GM18861 (cell line): Measurements from ENCODE around the gene ARL2BP.
"Not testable (repeated sequence)": the region's sequence is repeated elsewhere in the genome, so short reads cannot be mapped to it uniquely, and the experiment has no call there.

ENCODE experiments used
- ATAC-seq: cut with Tn5 transposase; IDR thresholded peaks from one replicate; pipeline ENCODE4 v1.9.1; 2021; ENCODE audit not compliant: unreplicated experiment

ARL2BP gene

DNA sequence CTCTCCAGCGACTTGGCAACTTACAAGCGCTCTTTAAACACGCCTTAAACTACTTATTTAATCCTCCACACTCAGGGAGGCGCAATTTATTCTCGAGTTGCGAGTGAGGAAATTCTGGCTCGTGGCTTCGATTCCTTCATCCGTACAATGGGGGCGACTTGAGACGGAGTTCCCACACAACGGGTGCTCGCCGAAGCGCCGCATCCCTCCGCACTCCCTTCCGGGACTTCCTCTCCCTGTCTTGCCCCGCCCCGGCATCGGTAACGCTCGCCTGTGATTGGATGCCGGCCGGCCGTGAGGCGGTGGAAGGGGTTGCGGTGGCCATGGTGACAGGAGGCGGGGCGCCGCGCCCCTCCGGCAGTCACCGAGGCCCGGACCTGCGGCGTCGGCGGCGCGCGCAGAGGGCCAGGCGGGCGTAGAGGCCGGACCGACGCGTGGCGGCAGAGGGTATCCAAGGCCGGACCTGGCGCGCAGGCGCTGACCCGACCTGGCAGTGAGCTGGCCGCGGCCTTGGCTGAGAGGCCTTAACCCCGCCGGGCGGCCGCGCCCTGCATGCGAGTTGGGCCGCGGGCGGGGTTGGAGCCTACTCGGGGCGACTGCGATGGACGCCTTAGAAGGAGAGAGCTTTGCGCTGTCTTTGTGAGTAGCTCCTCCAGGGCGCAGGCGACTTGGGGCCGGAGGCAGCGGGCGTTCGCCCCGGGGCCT is at the start of gene ARL2BP:
Gene ARL2BP, plus strand, starts transcription at position 493 of the 705 bp plus-strand sequence. Its CDS starts 109 bp downstream, at position 602.
- peak; percentile 88 for ATAC-seq

- no peak for ATAC-seq
Observed at GRCh38 chr16:57196286-57196685, 48.8 kb upstream of the ARL2BP start.

GRCh38 chr16:57196753-57197152 is 48.3 kb upstream of the ARL2BP start:
- ATAC-seq: no peak

DNA sequence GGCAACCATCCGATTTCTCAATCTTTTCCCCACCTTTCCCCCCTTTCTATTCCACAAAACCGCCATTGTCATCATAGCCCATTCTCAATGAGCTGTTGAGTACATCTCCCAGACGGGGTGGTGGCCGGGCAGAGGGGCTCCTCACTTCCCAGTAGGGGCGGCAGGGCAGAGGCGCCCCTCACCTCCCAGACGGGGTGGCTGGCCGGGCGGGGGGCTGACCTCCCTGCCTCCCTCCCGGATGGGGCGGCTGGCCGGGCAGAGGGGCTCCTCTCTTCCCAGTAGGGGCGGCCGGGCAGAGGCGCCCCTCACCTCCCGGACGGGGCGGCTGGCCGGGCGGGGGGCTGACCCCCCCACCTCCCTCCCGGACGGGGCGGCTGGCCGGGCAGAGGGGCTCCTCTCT is 44.7 kb upstream of the ARL2BP start:
- ATAC-seq: not testable (repeated sequence)

- not testable (repeated sequence) for ATAC-seq
Observed at GRCh38 chr16:57200926-57201325, 44.1 kb upstream of the ARL2BP start.

DNA sequence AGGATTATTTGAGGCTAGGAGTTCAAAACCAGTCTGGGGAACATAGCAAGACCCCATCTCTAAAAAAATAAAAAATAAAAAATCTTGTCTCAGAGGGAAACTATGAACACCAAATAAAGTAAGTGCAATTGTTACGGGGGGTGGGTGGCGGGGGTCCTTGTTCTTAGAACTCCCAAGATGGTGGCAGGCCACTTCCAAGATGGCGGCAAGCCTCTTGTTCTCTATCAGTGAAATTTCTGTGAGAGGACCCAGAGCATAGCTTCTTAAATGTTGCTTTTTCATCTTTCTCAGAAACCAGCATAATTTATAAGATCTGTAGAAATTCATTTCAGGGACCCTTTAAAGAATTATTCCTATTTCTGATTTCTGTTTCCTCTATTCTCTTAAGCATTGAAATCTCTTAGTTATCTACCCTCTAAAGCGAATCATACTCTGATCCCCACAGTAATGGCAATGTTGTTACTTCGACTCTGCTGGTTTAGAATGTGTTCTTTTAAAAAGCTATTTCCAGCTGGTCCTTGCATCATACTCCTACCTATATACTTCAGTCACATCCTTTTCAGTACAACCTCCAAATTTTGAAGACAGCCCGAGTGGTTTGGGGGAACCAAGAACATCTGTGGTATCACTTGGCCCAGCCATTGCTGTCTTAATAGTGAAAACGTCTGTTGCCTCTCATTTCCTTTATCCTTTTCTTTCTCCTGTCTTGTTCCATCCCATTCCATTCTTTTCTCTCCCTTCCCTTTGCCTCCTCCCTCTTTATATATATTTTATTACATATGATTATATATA is 42.8 kb upstream of the ARL2BP start:
- no peak for ATAC-seq

DNA sequence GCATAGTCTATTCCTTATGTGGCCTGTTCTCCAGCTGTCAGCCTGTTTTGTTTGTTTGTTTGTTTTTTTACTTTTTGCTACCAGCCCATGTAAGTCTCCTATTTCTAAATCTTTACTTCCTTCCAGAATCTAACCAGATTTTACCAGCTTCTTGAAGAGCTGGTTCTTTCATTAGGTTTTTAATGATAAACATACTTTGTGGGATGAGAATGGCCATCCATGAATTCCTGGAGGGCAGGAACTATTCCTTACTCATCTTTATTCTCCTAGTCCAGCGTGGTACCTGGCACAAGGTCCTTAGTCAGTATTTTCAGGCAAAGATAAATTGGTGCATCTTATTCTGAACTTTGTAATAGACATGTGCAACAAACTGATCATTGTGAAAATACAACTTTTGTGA is 41.6 kb upstream of the ARL2BP start:
- no peak for ATAC-seq

GRCh38 chr16:57204675-57205074 is 40.4 kb upstream of the ARL2BP start:
- ATAC-seq: no peak

DNA sequence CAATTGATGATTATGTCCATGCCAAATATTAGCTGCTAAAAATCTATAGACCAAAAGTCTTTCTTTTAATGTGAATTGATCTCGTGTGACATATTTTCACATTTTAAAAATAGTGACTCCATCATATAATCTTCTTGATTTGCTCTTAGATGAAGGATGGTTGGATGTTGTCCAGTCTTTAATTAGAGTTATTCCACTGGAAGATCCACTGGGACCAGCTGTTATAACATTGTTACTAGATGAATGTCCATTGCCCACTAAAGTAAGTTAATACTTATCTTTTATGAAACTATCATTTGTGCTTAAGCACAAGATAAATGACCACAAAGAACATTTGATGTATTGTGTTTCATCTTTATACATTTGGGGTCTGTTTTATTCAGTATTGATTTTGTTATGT is 36.1 kb upstream of the ARL2BP start:
- no peak for ATAC-seq

DNA sequence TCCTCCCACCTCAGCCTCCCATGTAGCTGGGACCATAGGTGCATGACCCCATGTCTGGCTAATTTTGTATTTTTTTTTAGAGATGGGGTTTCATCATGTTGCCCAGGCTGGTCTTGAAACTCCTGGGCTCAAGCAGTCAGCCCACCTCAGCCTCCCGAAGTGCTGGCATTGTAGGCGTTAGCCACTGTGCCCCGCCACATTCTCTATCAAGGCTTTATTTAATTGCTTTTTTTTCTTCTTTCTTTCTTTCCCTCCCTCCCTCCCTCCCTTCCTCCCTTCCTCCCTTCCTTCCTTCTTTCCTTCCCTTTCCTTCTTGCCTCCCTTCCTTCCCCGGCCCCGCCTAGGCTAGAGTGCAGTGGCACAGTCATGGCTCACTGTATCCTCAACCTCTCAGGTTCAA is 35.3 kb upstream of the ARL2BP start:
- no peak for ATAC-seq

- ATAC-seq: no peak
Observed at GRCh38 chr16:57213462-57213861, 31.6 kb upstream of the ARL2BP start.

GRCh38 chr16:57216968-57217367 is 28.1 kb upstream of the ARL2BP start:
- no peak for ATAC-seq

- ATAC-seq: no peak
Observed at GRCh38 chr16:57223057-57223456, 22.0 kb upstream of the ARL2BP start.

GRCh38 chr16:57224651-57225335 is 20.3 kb upstream of the ARL2BP start:
- ATAC-seq: no peak

- ATAC-seq: no peak
Observed at GRCh38 chr16:57225978-57226377, 19.1 kb upstream of the ARL2BP start.

DNA sequence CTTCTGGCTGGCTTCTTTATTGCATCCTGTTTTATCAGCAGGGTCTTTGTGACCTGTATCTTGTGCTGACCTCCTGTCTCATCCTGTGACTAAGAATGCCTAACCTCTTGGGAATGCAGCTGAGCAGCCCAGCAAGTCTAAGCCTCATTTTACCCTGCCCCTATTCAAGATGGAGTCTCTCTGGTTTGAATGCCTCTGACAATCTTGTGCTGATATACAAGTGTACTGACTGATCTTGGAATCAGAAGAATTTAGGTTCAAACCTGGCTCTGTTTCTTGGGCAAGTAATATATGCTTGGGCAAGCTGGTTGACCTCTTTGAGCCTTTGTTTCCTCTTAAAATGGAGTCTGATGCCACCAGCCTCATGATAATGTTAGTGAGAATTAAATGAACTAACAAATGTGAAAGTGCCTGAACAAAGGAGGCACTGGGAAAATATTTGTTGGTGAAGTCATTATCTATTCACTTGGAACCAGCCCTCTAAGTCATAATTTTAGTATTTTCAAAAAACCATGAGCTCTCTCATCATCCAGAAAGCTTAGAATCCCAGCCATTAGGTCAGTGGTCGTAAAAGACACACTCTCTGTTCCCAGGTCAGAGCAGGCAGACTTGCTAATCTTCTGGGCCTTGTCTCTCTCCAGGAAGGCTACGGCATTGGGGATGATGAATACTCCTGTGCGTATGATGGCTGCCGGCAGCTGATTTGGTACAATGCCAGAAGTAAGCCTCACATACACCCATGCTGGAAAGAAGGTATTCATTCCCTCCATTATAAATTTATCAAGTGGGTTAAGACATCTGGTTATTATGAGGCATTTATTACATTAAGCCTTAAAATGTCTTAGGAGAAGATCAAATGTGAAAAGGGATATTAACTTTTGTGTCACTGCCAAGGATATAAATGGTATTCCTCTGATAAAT is 18.1 kb upstream of the ARL2BP start:
- ATAC-seq: no peak

DNA sequence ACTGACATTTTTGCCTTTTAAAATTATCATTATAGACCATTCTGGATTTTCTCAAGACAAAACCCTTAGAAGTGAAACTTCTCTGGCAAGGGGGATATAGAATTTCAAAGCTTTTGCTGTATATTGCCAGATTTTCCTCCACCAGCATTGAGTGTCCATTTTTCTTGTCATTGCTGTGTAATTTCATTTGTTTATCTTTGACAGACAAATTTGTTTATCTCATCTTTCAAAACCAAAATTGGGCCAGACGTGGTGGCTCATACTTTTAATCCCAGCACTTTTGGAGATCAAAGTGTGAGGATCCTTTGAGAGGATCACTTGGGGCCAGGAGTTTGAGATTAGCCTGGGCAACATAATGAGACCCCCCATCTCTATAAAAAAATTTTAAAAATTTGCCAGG is 16.0 kb upstream of the ARL2BP start:
- no peak for ATAC-seq

GRCh38 chr16:57231821-57232350 is 13.2 kb upstream of the ARL2BP start:
- no peak for ATAC-seq

GRCh38 chr16:57233944-57234706 is 10.9 kb upstream of the ARL2BP start:
- no peak for ATAC-seq

- no peak for ATAC-seq
Observed at GRCh38 chr16:57234707-57235092, 10.4 kb upstream of the ARL2BP start.
